GM19043 (cell line): ENCODE data around the gene ZNF45.
"Not testable (repeated sequence)": the region's sequence is repeated elsewhere in the genome, so short reads cannot be mapped to it uniquely, and the experiment has no call there.

Source experiments
- ATAC-seq: cut with Tn5 transposase; IDR thresholded peaks from one replicate; pipeline ENCODE4 v1.9.1; 2021; ENCODE audit warnings: low read depth; ENCODE audit not compliant: unreplicated experiment

The ZNF45 gene

DNA sequence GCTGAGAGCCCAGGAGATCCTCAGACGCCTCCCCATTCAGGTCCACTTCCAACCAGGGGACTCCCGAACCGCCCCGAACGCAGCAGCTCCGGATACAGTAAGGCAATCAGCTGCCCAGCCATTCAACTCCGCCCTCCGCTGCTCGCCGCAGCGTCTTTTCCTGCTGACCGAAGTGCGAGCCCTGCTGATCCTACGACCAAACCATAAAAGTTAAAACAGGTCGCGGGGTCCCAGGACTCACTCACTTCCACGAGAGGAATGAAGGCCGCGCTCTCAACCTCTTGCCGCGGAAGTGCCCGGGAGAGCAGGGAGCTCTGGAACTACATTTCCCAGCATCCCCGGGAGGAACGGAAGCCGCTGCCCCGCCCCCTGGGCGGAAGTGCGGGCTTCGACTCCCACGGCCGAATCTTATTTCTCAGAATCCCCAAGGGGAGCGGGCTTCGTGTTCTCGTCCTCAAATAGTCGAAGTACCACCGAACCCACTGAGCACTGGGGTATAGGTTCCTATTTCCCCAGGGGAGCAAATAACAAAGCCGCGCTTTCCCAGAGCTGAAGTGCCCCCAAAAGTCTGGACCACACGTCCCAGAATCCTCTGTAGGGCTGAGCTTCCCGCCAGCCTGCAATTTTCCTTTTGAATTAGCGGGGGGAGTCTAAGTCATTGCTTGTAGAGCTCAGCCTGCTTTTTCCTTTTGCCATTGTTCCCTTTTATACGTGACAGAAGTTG lies at the start of gene ZNF45:
TSS of gene ZNF45 (minus strand) at position 298 of the 724 bp plus-strand sequence. CDS start 13,097 bp downstream, outside the sequence.
- ATAC-seq: peak; percentile 90

DNA sequence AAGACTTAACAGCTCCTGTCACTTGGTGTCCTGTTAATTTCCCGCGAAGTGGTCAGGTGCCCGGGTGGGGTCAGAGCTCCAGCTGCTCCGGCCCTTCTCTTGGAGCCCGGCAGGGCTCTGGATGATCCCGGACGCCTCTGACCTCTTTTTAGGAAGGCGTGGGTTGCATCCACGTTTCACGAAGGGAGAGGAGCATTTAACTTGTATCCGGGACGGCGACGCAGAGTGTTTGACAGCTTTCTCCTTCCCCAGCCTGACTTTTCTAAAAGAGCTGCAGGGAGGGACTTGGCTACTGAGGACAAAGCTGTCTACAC lies 49.6 kb upstream of the ZNF45 start:
- no peak for ATAC-seq

DNA sequence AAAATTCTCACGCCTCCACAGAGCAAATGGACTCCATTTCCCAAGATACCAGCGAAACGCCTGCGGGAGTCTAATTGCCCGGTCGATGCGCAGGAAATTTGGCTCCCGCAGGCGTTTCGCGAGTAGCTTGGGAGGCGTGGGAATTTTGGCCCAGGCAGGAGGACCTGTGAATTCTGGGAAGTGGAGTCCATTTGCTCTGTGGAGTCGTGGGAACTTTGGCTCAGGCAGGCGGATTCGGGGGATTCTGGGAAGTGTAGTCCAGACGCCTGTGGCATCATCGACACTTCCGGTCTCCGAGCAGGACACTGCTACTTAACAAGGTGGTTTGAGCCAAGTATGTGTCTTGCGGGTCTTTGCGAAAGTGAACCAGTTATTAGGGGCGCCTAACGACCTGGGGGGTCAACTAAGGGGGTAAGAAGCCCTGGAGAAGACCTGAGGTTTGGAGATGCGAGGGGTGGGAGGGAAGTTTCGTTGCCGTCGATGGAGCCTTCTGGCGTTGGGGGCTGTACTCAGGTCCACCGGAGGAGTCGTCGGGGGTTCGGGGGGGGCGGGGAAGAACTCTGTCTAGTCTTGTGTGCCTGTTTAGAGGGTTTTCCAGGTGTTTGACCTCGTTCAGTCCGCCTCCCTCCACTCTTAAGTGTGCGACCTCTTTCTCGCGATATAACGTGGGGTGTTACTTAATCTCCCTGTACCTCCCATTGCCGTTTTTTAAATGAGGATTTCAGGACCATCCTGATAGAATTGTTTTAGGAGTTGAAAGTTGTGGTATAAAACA lies 49.0 kb upstream of the ZNF45 start, which contains the start of gene ZNF155:
TSS of gene ZNF155 (plus strand) at position 277 of the 775 bp plus-strand sequence. CDS start 4,356 bp downstream, outside the sequence.
- ATAC-seq: no peak

DNA sequence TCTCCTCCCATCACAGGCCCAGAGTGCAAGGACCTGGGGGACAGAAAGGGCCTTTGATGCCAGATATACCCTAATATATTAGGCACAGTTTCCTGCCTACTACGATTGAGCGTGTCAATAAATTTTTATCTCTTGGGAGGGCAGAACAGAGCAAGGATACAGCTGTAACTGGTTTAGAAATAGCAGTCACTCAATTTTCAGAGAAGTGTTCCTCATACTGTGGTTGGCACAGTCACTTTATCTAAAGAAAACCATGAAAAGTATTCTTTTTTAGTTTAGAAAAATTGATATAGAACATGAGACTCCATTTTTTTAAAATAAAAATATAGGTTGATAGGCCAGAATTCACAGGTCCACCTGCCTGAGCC lies 48.4 kb upstream of the ZNF45 start:
- no peak for ATAC-seq

DNA sequence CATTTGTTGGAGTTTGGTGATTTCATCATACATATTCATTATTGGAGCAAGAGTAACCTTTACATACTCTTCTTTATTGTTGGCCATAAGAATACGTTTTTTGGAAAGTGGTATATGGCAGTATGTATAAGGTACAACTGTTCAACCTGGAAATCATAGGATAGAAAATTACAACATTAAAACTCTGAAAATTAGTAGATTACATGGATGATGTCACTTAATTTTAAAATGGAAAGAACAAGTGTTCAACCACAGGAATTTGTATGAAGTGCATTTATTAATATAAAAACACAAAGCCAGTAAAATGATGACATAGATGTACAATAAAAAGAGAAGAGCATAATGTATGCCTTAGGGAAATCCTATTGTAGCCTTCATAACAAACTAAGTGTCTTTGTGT lies 41.6 kb upstream of the ZNF45 start:
- ATAC-seq: no peak

DNA sequence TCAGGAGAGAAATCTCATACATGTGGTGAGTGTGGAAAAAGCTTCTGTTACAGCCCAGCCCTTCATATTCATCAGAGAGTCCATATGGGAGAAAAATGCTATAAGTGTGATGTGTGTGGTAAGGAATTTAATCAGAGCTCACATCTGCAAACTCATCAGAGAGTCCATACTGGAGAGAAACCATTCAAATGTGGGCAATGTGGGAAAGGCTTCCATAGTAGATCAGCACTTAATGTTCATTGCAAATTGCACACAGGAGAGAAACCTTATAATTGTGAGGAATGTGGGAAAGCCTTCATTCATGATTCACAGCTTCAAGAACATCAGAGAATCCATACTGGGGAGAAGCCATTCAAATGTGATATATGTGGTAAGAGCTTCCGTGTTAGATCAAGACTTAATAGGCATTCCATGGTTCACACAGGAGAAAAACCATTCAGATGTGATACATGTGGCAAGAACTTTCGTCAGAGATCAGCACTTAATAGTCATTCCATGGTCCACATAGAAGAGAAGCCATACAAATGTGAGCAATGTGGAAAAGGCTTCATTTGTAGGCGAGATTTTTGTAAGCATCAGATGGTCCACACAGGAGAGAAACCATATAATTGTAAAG lies 31.1 kb upstream of the ZNF45 start:
- no peak for ATAC-seq

DNA sequence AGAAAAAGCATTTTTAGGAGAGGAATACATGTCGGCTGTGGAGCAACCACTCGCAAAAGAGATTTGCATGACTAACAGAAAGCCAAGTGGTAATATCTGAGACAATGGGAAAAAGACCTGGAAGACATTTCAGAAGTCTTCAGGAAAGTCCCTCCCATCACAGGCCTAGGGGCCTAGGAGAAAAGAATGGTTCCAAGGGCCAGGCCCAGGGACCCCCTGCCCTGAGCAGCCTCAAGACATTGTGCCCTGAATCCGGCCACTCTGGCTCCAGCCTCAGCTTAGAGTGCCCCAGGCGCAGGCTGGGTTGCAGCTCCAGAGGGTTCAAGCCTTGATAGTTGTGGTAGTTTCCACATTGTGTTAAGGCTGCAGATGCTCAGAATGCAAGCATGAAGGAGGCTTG lies 25.3 kb upstream of the ZNF45 start:
- no peak for ATAC-seq

DNA sequence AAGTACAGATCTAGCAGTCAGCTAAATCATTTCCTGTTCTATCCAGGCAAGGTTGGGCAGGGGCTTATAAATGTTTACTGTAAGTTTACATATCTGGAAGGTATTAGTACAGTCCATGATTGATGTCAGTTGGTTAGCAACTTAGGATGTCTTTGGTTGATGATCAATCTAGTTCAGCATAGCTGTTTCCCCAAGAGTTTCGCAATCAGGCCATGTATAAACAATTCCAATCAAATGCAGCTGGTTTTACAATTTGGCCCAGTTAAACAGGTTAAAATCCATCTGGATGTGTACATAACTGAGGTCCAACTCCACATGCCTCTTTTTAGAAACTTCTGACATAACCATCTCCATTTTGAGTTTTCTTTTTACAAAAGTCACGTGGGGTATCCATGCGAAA lies 22.8 kb upstream of the ZNF45 start:
- ATAC-seq: no peak

DNA sequence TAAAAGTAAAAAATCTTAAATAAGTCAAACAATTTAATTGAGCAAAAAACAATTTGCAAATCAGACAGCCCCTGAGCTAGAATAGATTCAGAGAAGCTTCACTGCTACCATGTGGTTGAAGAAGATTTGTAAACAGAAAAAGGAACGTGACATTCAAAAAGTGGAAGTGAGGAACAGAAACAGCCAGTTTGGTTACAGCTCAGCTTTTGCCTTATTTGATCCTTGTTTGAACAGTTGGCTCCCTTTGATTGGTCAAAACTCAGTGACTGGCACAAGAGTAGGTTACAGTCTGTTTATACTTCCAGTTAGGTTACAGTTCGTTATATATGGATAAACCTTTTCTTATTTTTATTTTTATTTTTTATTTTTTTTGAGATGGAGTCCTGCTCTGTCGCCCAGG lies 21.7 kb upstream of the ZNF45 start:
- ATAC-seq: no peak

DNA sequence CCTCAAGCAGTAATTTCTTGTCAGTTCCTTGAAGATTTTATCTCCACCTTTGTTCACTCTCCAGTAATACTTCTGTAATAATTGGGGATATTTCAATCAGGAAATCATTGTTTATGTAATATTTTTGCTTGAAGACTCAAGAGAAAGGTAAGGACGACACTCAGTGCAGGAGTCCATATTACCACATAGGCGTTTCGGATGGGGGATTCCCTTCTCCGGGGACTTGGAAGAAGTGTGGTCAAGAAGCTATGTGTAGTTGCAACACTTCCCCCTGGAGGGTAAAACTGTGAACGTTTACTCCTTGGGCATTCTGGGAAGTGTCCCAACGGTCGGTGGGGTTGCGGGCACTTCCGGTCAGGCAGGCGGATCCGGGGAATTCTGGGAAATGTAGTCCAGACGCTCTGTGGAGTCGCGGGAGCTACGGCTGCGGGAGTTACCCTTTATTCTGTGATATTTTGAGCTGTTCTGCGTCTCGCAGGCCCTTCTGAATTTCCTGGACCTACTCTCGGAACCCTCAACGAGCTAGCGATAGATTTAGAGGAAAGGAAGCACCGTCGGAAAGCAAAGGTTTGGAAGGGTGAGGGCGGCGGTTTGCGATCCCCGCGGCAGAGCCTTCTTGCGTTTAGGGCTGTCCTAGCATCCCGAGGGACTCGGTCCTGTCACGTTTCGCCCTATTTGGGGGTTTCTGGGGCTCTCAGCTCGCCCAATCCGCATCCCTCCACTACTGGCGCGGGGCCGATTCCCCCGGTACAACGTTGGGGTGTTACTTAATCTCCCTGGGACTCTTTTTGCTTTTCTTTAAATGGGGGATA lies 16.0 kb upstream of the ZNF45 start, which contains the start of gene ZNF221:
TSS of gene ZNF221 (plus strand) at position 395 of the 812 bp plus-strand sequence. CDS start 11,499 bp downstream, outside the sequence.
- peak; percentile 68 for ATAC-seq

DNA sequence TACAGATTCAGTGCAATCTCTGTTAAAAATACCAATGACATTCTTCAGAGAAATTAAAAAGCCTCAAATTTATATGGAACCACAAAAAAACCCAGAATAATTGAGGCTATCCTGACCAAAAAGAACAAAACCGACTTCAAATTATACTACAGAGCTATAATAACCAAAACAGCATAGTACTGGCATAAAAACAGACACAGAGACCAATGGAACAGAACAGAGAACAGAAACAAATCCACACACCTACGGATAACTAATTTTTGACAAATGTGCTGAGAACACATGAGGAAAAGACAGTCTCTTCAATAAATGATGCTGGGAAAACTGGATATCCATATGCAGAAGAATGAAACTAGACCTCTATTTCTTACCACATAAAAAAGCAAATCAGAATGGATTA lies 14.7 kb upstream of the ZNF45 start:
- not testable (repeated sequence) for ATAC-seq

DNA sequence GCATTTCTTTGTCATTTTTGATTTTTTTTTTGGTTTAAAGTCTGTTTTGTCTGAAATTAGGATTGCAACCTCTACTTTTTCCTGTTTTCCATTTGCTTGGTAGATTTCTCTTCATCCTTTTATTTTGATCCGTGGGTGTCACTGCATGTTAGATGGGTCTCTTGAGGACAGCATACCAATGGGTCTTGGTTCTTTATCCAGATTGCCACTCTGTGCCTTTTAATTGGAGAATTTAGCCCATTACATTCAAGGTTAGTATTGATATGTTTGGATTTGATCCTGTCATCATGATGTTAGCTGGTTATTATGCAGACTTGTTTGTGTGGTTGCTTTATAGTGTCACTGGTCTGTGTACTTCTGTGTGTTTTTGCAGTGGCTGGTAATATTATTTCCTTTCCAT lies 12.3 kb upstream of the ZNF45 start:
- ATAC-seq: not testable (repeated sequence)

DNA sequence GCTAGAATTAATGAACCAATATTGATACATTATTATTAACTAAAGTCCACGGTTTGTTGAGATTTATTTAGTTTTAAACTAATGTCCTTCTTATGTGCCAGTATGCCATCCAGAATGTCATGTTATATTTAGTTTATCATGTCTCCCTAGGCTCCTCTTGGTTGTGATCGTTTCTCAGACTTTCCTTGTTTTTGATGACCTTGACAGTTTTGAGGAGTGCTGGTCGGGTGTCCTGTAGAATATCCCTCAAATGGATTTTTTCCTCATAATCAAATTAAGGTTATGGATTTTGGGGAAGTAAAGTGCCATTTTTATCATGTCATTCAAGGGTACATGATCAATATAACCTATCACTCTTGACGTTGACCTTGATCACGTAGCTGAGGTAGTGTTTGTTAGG lies 6.1 kb upstream of the ZNF45 start:
- ATAC-seq: no peak

DNA sequence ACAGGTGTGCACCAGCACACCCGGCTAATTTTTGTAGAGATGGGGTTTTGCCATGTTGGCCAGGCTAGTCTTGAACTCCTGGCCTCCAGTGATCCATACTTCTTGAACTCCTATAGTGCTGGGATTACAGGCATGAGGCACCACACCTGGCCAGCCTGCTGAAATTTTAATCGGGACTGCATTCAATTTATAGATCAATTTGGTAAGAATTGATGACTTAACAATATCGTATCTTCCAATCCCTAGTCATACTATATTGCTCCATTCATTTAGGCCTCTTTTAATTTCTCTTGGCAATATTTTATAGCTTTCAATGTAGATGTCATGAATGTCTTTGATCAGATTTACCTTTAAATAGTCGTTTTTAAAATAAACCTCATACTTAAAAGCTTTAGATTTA lies 5.6 kb upstream of the ZNF45 start:
- no peak for ATAC-seq

DNA sequence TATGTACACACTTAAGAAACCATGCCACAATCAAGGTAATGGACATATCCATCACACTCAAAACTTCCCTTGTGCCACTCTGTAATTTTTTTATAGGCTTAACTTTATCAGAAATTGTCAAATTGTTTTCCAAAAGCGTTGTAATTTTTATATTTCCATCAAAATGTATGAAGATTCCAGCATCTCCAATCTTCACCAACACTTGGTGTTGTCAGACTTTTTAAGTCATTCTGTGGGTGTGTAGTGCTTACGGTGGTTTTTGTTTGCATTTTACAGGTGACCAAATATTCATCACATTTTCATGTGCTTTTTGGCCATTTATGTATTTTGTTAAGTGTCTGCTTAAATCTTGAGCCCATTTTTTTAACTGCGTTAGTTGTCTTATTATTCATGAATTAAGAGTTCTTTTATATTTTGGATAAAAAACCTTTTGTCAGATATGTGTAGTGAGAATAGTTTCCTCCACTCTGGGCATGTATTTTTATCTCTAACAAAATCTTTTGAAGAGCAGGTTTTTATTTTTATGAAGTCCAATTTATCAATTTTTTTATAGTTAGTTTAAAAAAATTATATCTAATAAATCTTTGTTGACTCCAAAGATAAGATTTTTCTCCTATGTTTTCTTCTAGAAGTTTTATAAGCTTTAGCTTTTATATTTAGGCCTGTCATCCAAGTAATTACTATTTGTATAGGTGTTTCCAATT lies 4.6 kb upstream of the ZNF45 start:
- ATAC-seq: no peak

DNA sequence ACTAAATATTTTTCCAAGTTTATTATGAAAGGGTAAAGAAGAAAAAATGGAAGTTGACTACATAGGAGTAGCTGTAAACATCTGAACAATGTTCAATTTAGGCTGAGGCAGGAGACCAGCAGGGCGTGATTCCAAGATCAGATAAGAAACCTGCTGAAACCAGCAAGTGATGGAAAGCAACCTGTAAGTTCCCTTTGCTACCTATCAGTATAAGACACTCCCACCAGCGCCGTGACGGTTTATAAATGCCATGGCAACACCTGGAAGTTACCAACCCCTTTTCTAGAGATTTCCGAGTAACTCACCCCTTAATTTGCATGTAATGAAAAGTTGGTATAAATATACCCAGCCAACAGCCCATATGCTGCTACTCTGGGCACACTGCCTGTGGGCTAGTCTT lies 1.1 kb upstream of the ZNF45 start:
- no peak for ATAC-seq

DNA sequence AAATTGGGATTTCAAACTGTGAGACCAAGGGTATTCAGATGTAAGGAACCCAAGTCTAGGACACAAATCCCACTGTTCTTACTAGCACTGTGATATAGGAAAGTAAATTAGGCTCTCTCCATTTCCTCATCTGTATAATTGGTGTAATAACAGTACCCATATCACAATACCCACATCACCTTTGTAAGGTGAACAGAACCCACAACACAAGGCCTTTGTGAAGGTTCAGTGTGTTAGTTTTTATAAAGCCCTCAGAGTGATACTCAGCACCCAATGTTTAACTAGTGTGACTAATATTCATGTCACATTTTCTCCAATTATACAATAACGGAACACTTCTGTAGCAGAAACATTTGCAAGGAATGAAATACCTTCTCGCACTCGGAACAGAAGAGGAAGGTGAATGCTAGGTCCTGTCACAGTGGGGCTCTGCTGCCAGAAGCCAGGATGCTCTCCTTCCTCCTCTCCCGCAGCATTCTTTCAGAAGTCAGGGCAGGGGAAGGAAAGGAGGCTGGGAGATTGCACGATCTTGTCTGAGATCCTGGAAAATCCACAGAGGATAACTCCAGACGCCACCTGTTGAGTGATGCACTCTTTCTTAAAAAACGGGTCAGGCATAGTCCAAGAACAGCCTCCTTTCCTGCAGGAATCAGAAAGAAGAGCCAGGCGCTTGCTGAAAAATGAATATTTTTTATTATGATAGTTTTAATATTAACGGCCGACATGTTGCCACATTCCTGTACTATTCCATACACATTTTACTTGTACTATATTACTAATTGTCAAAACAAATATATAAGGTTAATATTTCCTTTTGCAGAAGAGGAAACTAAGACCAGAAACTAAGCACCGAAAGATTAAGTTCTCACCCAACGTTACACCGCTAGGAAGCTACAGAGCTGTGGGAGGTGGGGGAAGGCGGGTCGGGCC lies 762 bp downstream of the ZNF45 start:
- no peak for ATAC-seq

DNA sequence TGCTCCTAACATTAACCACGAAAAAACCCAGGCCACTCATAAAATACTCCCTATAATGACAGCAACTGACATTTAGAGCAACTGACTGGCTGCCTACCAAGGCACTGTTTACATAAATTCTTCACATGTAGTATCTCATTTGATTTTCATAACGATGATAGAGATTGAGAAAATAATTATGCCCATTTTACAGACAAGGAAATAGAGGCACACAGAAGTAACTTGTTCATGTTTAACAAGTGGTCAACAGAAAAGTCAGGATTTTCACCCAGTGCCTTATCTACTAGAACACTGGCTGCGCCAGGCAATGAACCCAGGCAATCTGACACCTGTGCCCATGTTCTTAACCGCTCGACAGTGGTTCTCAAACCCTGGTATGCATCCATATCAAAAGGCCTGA lies 6.3 kb downstream of the ZNF45 start:
- ATAC-seq: no peak

DNA sequence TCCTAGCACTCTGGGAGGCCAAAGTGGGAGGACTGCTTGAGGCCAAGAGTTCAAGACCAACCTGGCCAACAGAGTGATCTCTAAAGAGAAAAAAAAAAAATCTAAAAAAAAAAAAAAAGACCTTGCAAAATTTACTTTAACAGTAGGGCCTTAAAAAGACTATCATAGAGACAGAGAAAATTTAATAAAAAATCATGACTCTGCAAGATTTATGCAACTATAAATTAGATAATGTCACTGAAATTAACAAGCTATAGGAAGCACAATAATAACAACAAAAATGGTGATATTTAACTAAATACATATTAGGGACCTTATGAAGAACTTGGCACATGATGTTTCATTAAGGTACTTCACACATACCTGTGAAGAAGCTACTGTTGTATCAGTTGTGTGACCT lies 11.2 kb downstream of the ZNF45 start:
- no peak for ATAC-seq
